Measurements from ENCODE around the gene APLNR. TPM values are rescaled to one million over a fixed set of nuclear protein-coding genes. Genes with fewer than 3 reads are reported as not detected.

Gene APLNR
- total RNA-seq, result 1 to 10 TPM in 3 of 4 donors, under 1 TPM in 1; 0.82 to 1.7 (median 1.1) TPM

- TF ChIP-seq CTCF (IDR thresholded peaks at IDR 0.05; ENCODE audit: low read depth), result no peak
Observed at GRCh38 chr11:57237204-57237681, at the start of gene APLNR. APLNR (minus strand) TSS chr11:57237250; CDS start chr11:57237004, 246 bp downstream.

- no peak for TF ChIP-seq CTCF (IDR thresholded peaks at IDR 0.05; ENCODE audit: low read depth)
Observed at GRCh38 chr11:57283231-57283990, 46.4 kb upstream of the APLNR start.

GRCh38 chr11:57279116-57279515 lies 42.1 kb upstream of the APLNR start:
- TF ChIP-seq CTCF (IDR thresholded peaks at IDR 0.05; ENCODE audit: low read depth), result no peak

- no peak for TF ChIP-seq CTCF (IDR thresholded peaks at IDR 0.05; ENCODE audit: low read depth)
Observed at GRCh38 chr11:57278721-57279095, 41.7 kb upstream of the APLNR start.

- TF ChIP-seq CTCF (IDR thresholded peaks at IDR 0.05; ENCODE audit: low read depth), result no peak
Observed at GRCh38 chr11:57277845-57278720, 41.0 kb upstream of the APLNR start.

GRCh38 chr11:57276971-57277675 lies 40.1 kb upstream of the APLNR start:
- no peak for TF ChIP-seq CTCF (IDR thresholded peaks at IDR 0.05; ENCODE audit: low read depth)

Measured in subcutaneous adipose tissue (tissue), 4 donors.